Right lobe of liver (tissue), 4 donors: ENCODE data around the gene RNF214.

ENCODE experiments used
- CTCF ChIP-seq, 4 donors: fragments of 200-600 bp in 3 of 4; fragments of 450-650 bp in 1 of 4; IDR thresholded peaks; one replicate each; pipeline versions ENCODE4 v1.5.1 to v1.8.0; 2016 to 2022; ENCODE audit warnings: antibody characterized with exemption in 4 of 4, mild to moderate bottlenecking in 2 of 4
- POLR2A ChIP-seq: fragments of 450-650 bp; IDR thresholded peaks from one replicate; pipeline ENCODE4 v1.6.1; 2017; ENCODE audit warnings: antibody characterized with exemption, mild to moderate bottlenecking
- donor health status: DM: no; HTN: no; CAD: no.
- donor health status: DM: no; HTN: no; CAD: no.
- donor health status: DM: no; HTN: yes; CAD: no.

GRCh38 chr11:117287668-117288067 is 55.2 kb downstream of the RNF214 start:
- TF ChIP-seq CTCF (IDR thresholded peaks at IDR 0.05) (no peak), POLR2A (no peak)
